Measurements from ENCODE around the gene BCL11B.

The BCL11B gene

GRCh38 chr14:99119554-99120525 lies 152.2 kb downstream of the BCL11B start:
- FAIRE-seq (no peak), DNase-seq (ENCODE audit: insufficient read length, low spot score) (no peak)
- no peak for TF ChIP-seq POLR2A (IDR thresholded peaks at IDR 0.05; ENCODE audit: low read depth, low read length)

All from H54 (cell line).